HUES48 (cell line): ENCODE data around the gene ZBTB17.

Experiments used
- H3K27ac ChIP-seq: one replicate; pipeline ENCODE4 v1.7.0; 2013; ENCODE audit warnings: low read depth, low read length, inconsistent platforms
- H3K27me3 ChIP-seq: 2 replicates; pipeline ENCODE4 v1.6.1; 2013; ENCODE audit warnings: mild to moderate bottlenecking, low read length; ENCODE audit not compliant: control insufficient read depth, insufficient read depth
- H3K36me3 ChIP-seq: 2 replicates; pipeline ENCODE4 v1.6.1; 2013; ENCODE audit warnings: low read length; ENCODE audit not compliant: control insufficient read depth, insufficient read depth
- H3K4me1 ChIP-seq: 2 replicates; pipeline ENCODE4 v1.6.1; 2013; ENCODE audit warnings: mild to moderate bottlenecking, low read length; ENCODE audit not compliant: control insufficient read depth, insufficient read depth
- H3K4me3 ChIP-seq: 2 replicates; pipeline ENCODE4 v1.5.1; 2013; ENCODE audit warnings: mild to moderate bottlenecking, low read depth, low read length
- H3K9ac ChIP-seq: 2 replicates; pipeline ENCODE4 v1.6.1; 2013; ENCODE audit warnings: mild to moderate bottlenecking, low read depth, low read length, moderate library complexity
- H3K9me3 ChIP-seq: 2 replicates; pipeline ENCODE4 v1.6.1; 2013; ENCODE audit warnings: low read length; ENCODE audit not compliant: control insufficient read depth, insufficient read depth

ZBTB17 gene

GRCh38 chr1:15966956-15967344 lies 9.0 kb downstream of the ZBTB17 start:
- H3K4me1 ChIP-seq = no peaks in the 10 kb centered on the region
- H3K27me3 ChIP-seq = no peaks in the 10 kb centered on the region
- H3K36me3 ChIP-seq = peaks cover 13% of the 10 kb centered on the region
- no peak overlapping the region for H3K27ac ChIP-seq
- H3K9me3 ChIP-seq = peaks cover 5% of the 10 kb centered on the region
- no peak overlapping the region for H3K4me3 ChIP-seq
- H3K9ac ChIP-seq = no peak overlapping the region

DNA sequence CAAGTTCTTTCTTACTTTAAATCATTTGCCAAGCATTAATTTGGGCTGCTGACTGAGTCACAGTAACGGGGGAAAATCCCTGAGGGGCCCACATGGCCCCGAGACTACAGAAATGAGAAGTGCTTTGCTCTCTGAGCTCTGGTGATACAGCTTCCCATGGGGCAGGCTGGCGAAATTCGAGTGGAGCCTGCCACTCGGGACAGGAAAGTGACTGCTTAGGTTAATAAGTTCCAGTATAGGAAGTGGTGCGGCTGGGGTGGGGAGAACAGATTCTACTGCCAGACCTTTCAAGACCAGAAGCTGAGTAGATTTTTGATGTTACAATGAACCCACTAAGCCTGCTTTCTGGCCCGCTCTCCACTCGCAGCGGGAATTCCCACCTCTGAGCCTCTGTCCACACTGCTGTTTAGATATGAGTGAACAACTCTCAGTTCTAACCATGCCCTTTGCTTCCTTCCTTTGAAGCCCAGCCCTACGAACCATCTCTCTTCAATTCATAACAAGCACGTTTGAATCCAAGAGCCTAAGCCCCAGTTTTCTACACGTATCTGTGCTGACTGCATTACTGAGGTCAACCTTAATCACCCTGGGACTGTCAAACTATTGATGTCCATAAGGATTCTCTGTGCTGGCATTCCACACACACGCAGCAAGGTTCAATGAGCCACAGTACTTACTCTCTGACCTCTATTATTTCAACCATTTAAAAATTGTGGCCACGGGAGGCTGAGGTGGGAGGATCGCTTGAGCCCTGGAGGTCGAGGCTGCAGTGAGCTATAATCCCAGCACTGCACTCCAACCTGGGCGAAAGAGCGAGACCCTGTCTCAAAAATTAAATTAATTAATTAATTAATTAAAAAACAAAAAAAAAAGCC lies 9.6 kb downstream of the ZBTB17 start:
- Histone ChIP-seq H3K4me1 (peaks cover 1% of the 10 kb centered on the region), H3K27ac (no peak overlapping the region), H3K9me3 (peaks cover 5% of the 10 kb centered on the region), H3K36me3 (peaks cover 10% of the 10 kb centered on the region), H3K4me3 (no peak overlapping the region), H3K9ac (no peak overlapping the region), H3K27me3 (no peaks in the 10 kb centered on the region)

GRCh38 chr1:15965228-15965767 lies 10.6 kb downstream of the ZBTB17 start:
- peaks cover 10% of the 10 kb centered on the region for H3K36me3 ChIP-seq
- H3K27ac ChIP-seq = no peak overlapping the region
- peaks cover 4% of the 10 kb centered on the region for H3K4me1 ChIP-seq

GRCh38 chr1:15963968-15964648 lies 11.8 kb downstream of the ZBTB17 start:
- Histone ChIP-seq H3K36me3 (peaks cover 6% of the 10 kb centered on the region; the same call in 1 of the 2 replicates), H3K4me1 (peaks cover 4% of the 10 kb centered on the region), H3K4me3 (no peak overlapping the region), H3K9me3 (no peaks in the 10 kb centered on the region), H3K27me3 (no peaks in the 10 kb centered on the region), H3K9ac (no peak overlapping the region), H3K27ac (no peak overlapping the region)

More at GRCh38 chr1:15965228-15965767, 10.6 kb downstream of the ZBTB17 start:
- Histone ChIP-seq H3K4me3 (no peak overlapping the region), H3K27me3 (no peaks in the 10 kb centered on the region), H3K9ac (no peak overlapping the region), H3K9me3 (peaks cover 5% of the 10 kb centered on the region)

- Histone ChIP-seq H3K4me3 (no peak overlapping the region), H3K27me3 (no peaks in the 10 kb centered on the region), H3K9ac (no peak overlapping the region), H3K27ac (no peak overlapping the region), H3K36me3 (no peaks in the 10 kb centered on the region), H3K4me1 (peaks cover 4% of the 10 kb centered on the region), H3K9me3 (no peaks in the 10 kb centered on the region)
These were observed 12.4 kb downstream of the ZBTB17 start for GRCh38 chr1:15963363-15963967.

DNA sequence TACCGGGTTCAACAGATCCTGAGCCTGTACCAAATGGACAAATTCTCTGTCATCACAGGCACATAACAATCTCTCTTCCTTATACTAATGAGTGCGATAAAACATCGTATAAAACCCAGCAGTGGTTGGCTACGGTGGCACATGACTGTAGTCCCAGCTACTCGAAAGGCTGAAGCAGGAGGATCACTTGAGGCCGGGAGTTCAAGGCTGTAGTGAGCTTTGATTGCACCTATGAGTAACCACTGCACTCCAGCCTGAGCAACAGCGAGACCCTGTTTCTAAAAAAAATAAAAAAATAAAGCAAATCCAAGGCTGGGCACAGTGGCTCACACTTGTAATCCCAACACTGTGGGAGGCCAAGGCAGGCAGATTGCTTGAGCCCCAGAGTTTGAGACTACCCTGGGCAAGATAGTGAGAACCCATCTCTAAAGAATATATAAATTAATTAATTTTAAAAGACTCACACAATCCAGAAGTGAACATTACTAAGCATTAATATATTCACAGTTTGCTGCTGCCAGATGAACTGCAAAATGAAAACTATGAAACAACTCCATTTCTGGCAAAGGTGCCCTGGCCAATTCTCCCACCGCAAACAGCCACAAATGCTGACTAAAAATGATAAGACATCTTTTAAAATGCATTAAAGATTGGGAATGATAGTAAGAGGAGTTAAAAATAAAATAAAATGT lies 13.1 kb downstream of the ZBTB17 start:
- Histone ChIP-seq H3K9me3 (no peaks in the 10 kb centered on the region), H3K4me1 (peaks cover 7% of the 10 kb centered on the region), H3K27me3 (no peaks in the 10 kb centered on the region), H3K9ac (no peak overlapping the region), H3K27ac (no peak overlapping the region), H3K36me3 (no peaks in the 10 kb centered on the region), H3K4me3 (no peak overlapping the region)

- H3K27me3 ChIP-seq = no peaks in the 10 kb centered on the region
- no peak overlapping the region for H3K27ac ChIP-seq
- H3K4me1 ChIP-seq = peaks cover 10% of the 10 kb centered on the region
- no peaks in the 10 kb centered on the region for H3K36me3 ChIP-seq
- H3K9me3 ChIP-seq = no peaks in the 10 kb centered on the region
- H3K9ac ChIP-seq = no peak overlapping the region
- no peak overlapping the region for H3K4me3 ChIP-seq
These were observed 13.7 kb downstream of the ZBTB17 start for GRCh38 chr1:15962176-15962575.

DNA sequence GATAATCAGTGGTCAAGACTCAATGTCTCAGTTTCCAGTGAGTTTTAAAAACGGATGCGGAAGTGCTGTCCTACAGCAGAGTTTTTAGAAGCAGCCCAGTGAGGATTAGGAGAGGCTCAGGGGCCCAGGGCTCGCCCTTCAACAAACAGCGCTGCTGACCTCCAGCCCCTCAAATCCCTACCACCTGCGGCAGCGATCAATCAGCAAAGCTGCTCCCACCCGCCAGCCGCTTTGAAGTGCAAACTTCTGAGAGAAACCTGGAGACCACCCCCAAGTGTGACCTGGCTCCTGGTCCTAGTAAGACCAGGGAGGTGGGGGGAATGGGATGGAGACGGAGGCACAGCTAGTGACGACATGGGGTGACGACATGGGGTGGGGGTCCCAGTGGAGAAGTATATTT lies 14.4 kb downstream of the ZBTB17 start:
- Histone ChIP-seq H3K4me3 (no peak overlapping the region), H3K9ac (no peak overlapping the region), H3K9me3 (no peaks in the 10 kb centered on the region), H3K4me1 (peaks cover 10% of the 10 kb centered on the region), H3K27ac (no peak overlapping the region), H3K27me3 (no peaks in the 10 kb centered on the region), H3K36me3 (no peaks in the 10 kb centered on the region)

- Histone ChIP-seq H3K4me3 (no peak overlapping the region), H3K36me3 (no peaks in the 10 kb centered on the region), H3K9ac (no peak overlapping the region), H3K4me1 (peaks cover 10% of the 10 kb centered on the region), H3K27me3 (no peaks in the 10 kb centered on the region), H3K9me3 (no peaks in the 10 kb centered on the region), H3K27ac (no peak overlapping the region)
These were observed 15.1 kb downstream of the ZBTB17 start for GRCh38 chr1:15960808-15961207.

- Histone ChIP-seq H3K9me3 (no peaks in the 10 kb centered on the region), H3K27ac (no peak overlapping the region), H3K4me1 (peaks cover 10% of the 10 kb centered on the region), H3K4me3 (no peak overlapping the region), H3K9ac (no peak overlapping the region), H3K27me3 (no peaks in the 10 kb centered on the region), H3K36me3 (no peaks in the 10 kb centered on the region)
These were observed 16.0 kb downstream of the ZBTB17 start for GRCh38 chr1:15959827-15960446.
